ENCODE measurements around the gene TAS2R13. TPM values are rescaled to one million over a fixed set of nuclear protein-coding genes. Genes with fewer than 3 reads are reported as not detected.
A peak's percentile ranks its signal among the peaks of the same experiment; 100 is the strongest.

The TAS2R13 gene
- total RNA-seq, 2 donors from 2014 or later: 2.3 to 3.1 TPM

DNA sequence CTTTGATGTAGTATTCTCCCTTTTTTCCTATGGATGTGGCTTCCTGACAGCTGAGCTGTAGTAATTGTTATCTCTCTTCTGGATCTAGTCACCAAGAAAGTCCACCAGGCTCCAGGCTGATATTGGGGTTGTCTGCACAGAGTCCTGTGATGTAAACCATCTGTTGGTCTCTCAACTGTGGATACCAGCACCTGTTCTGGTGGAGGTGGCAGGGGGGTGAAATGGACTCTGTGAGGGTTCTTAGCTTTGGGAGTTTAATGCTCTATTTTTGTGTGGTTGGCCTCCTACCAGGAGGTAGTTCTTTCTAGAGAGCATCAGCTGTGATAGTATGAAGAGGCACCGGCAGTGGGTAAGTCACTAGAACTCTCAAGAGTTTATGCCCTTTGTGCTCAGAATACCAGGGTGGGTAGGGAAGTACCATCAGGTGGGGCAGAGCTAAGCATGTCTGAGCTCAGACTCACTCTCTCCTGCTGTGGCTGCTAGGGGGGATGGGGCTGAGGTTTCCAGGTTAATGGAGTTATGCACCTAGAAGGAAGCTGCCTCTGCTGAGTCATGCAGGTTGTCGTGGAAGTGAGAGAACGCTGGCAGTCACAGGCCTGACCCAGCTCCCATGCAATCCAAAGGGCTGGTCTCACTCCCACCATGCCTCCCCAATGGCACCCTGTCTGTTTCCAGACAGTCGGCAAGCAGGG is 32.7 kb upstream of the TAS2R13 start:
- H3K9me3 ChIP-seq: no peaks in the 10 kb centered on the region
- H3K36me3 ChIP-seq (replicated peaks in 1 of 2; ENCODE audit: insufficient read depth in 1 of 2, low read depth in 2 of 2): no peaks in the 10 kb centered on the region
- H3K4me3 ChIP-seq: no peak overlapping the region
- WGBS, 2 donors: 76 to 100% methylated on average over 2 to 4 of the region's 4 CpGs
- no peak overlapping the region for H3K27ac ChIP-seq
- peak in 1 of 4 donors; percentile 4 for DNase-seq
- ATAC-seq: no peak
- no peak for TF ChIP-seq POLR2A (IDR thresholded peaks at IDR 0.05)
- TF ChIP-seq, protein P1, sequence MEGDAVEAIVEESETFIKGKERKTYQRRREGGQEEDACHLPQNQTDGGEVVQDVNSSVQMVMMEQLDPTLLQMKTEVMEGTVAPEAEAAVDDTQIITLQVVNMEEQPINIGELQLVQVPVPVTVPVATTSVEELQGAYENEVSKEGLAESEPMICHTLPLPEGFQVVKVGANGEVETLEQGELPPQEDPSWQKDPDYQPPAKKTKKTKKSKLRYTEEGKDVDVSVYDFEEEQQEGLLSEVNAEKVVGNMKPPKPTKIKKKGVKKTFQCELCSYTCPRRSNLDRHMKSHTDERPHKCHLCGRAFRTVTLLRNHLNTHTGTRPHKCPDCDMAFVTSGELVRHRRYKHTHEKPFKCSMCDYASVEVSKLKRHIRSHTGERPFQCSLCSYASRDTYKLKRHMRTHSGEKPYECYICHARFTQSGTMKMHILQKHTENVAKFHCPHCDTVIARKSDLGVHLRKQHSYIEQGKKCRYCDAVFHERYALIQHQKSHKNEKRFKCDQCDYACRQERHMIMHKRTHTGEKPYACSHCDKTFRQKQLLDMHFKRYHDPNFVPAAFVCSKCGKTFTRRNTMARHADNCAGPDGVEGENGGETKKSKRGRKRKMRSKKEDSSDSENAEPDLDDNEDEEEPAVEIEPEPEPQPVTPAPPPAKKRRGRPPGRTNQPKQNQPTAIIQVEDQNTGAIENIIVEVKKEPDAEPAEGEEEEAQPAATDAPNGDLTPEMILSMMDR (IDR thresholded peaks at IDR 0.05): no peak
- H3K4me1 ChIP-seq: no peaks in the 10 kb centered on the region
- intact Hi-C loops (cut with DNase I): no loop called here
- no peaks in the 10 kb centered on the region for H3K27me3 ChIP-seq

DNA sequence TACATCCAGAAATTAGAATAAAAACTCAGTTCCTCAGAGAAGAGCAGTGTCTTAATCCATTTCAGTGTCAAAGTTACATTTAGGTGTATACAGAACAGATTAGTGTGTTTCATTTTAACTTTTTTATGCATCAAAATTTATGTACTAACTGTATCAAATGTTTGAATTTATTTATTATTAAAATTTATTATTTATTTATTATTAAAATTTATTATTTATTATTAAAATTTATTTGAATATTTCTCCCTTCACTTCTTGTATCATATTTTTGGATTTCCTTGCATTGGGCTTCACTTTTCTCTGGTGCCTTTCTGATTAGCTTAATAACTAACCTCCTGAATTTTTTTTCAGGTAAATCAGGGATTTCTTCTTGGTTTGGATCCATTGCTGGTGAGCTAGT is 32.0 kb upstream of the TAS2R13 start:
- no peaks in the 10 kb centered on the region for H3K36me3 ChIP-seq (replicated peaks in 1 of 2; ENCODE audit: insufficient read depth in 1 of 2, low read depth in 2 of 2)
- DNase-seq (no peak), ATAC-seq (no peak)
- no peaks in the 10 kb centered on the region for H3K9me3 ChIP-seq
- no peaks in the 10 kb centered on the region for H3K27me3 ChIP-seq
- H3K4me3 ChIP-seq: no peak overlapping the region
- H3K27ac ChIP-seq: no peak overlapping the region
- intact Hi-C loops (cut with DNase I): no loop called here
- no peaks in the 10 kb centered on the region for H3K4me1 ChIP-seq
- TF ChIP-seq, protein P1 (IDR thresholded peaks at IDR 0.05): no peak
- no peak for TF ChIP-seq POLR2A (IDR thresholded peaks at IDR 0.05)

DNA sequence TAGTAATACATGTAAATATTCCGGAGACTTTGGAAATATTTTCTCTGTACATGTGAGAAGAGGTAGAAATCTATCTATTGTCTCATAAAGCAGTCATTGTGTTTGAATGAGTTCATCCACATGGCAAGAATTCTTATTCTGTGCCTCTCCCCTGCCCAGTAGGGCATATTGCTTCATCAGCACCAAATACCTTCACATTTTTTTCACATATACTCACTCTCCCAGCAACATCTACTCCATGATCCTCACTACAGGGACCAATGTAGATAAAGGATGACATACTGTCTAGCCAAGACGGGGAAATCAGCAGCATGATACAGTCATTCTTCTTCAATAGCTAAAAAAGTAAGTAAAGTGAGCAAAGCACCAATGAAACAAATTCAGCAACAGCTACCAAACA is 31.0 kb upstream of the TAS2R13 start:
- TF ChIP-seq POLR2A (IDR thresholded peaks at IDR 0.05): no peak
- TF ChIP-seq, protein P1 (IDR thresholded peaks at IDR 0.05): no peak
- H3K4me3 ChIP-seq: no peak overlapping the region
- 95 to 97% methylated on average over 2 of the region's 2 CpGs for WGBS, 2 donors
- H3K9me3 ChIP-seq: no peaks in the 10 kb centered on the region
- intact Hi-C loops (cut with DNase I): no loop called here
- H3K27ac ChIP-seq: no peak overlapping the region
- H3K4me1 ChIP-seq: no peaks in the 10 kb centered on the region
- H3K36me3 ChIP-seq (replicated peaks in 1 of 2; ENCODE audit: insufficient read depth in 1 of 2, low read depth in 2 of 2): no peaks in the 10 kb centered on the region
- DNase-seq: no peak
- ATAC-seq: no peak
- no peaks in the 10 kb centered on the region for H3K27me3 ChIP-seq

DNA sequence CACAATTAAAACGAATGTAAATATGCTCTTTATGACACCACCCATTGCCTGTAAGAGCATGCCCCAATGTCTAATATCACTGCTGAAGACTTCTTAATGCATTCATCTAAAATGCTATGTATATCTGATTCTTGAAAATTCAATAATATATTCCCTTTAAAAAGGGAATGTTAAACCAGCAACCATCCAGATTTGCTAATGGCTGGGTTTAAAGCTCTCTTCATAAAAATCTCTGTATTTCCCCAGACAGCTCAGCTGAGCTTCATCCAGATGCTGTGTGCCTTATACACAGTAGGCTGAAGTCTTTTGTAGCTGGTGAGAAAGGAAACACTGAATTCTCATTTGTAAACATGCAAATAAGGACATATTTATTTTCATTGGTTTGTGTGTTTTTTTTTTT is 29.8 kb upstream of the TAS2R13 start, which contains the start of gene TAS2R14:
Gene TAS2R14 (minus strand): TSS at position 101 of the 400 bp plus-strand sequence. CDS start 56 bp downstream, at position 45.
- ATAC-seq (no peak), DNase-seq (no peak)
- Histone ChIP-seq H3K9me3 (no peaks in the 10 kb centered on the region), H3K36me3 (replicated peaks in 1 of 2; ENCODE audit: insufficient read depth in 1 of 2, low read depth in 2 of 2) (no peaks in the 10 kb centered on the region), H3K4me3 (no peak within 1 kb of the TSS), H3K27ac (no peak within 1 kb of the TSS), H3K27me3 (no peaks in the 10 kb centered on the region), H3K4me1 (no peaks in the 10 kb centered on the region)
- intact Hi-C loops (cut with DNase I): no loop called here
- WGBS, 2 donors: 71% methylated on average over 1 of the region's 1 CpG
- no peak for TF ChIP-seq POLR2A (IDR thresholded peaks at IDR 0.05)
- TF ChIP-seq, protein P1 (IDR thresholded peaks at IDR 0.05): no peak

DNA sequence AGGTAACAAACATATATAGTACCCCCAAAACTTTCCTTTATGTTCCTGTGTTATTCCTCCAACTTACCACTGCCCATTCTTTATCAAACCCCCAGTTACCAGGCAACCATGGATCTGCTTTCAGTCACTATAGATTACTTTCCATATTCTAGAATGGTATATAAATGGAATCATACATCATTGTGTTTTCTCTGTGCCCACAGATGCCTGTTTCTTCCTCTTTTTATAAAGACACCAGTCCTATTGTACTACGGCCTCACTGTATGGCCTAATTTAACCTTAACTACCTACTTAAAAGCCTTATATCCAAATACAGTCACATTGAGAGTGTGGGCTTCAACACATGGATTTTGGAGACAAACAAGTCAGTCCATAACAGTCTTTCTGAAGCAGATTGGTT is 27.1 kb upstream of the TAS2R13 start:
- TF ChIP-seq POLR2A (IDR thresholded peaks at IDR 0.05): no peak
- TF ChIP-seq, protein P1 (IDR thresholded peaks at IDR 0.05): no peak
- intact Hi-C loops (cut with DNase I): no loop called here
- DNase-seq (no peak), ATAC-seq (no peak)
- H3K9me3 ChIP-seq: no peaks in the 10 kb centered on the region
- no peak overlapping the region for H3K27ac ChIP-seq
- no peaks in the 10 kb centered on the region for H3K27me3 ChIP-seq
- H3K4me1 ChIP-seq: no peaks in the 10 kb centered on the region
- H3K36me3 ChIP-seq (replicated peaks in 1 of 2; ENCODE audit: insufficient read depth in 1 of 2, low read depth in 2 of 2): no peaks in the 10 kb centered on the region
- 88 to 89% methylated on average over 1 of the region's 1 CpG for WGBS, 2 donors
- no peak overlapping the region for H3K4me3 ChIP-seq
